DMS153 (cell line): ENCODE measurements around the gene GPR146.

Experiments
- DNase-seq: peaks from one replicate; lab custom pipeline; 2025; lab: John Stamatoyannopoulos, UW

Gene GPR146

DNA sequence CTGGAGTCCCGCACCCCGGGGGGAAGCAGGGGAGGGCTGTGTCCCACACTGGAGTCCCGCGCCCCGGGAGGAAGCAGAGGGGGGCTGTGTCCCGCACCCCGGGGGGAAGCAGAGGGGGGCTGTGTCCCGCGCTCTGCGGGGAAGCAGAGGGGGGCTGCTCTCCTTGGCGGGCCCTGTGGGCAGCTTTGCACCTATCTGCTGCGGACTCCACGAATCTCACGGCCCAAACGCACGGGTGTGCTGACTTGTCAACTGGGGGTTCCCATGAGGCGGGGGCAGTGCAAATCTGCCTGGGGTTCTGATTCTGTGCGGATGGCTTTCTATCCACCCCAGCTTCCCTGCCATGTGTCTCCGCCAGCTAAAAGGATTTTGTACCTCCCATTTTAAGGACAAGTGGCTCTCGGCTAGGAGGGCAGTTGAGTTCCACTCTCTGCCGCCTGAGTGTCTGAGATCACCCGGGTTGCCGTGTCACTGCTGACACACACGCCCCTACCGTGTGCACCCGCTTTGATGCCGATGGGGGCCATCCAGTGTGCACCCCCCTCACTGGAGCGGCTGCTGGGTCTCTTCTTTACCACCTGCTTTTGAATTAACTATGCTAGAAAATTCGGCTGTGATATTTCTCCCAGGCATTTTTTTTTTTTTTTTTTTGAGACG lies 64.0 kb downstream of the GPR146 start:
- DNase-seq = no peak
